Endometrial microvascular endothelial cells (primary cell): ENCODE results near the gene NPIPB8. TPM values are rescaled to one million over a fixed set of nuclear protein-coding genes. Genes with fewer than 3 reads are reported as not detected.
"Not testable (repeated sequence)": the region's sequence is repeated elsewhere in the genome, so short reads cannot be mapped to it uniquely, and the experiment has no call there.

Source experiments
- in situ Hi-C: cut with HindIII; loops from 2 replicates; pipeline ENCODE4 v1.10.0; 2017; ENCODE audit warnings: low sequenced_read_pairs, low pct_unique_long_range_greater_than_20kb; ENCODE audit errors: inconsistent ontology term
- total RNA-seq: library from RNA; depleted of rRNA; stranded (reverse); fragments of >200 nt; gene quantifications from one replicate; pipeline ENCODE4 v1.2.3, GENCODE V29; 2015; ENCODE audit errors: inconsistent ontology term

The NPIPB8 gene
- total RNA-seq, 1 donor from 2014 or later: not detected

DNA sequence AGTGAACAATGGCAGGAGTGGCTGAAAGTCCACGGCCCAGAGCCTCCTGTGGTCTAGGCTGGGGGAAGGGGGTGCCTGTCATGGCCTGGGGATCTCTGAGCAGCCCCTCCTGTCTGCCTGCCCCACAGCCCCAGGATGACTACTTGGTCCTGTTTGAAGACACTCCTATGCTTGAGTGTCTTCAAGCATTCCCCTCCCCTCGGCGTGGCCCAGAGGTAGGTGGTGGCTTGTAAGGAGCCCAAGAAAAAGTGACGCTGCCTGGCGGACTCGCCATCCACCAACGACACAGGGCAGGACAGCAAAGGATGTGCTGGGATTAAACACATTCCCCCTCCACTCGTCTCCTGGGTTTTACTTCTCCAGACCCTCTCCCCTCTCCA lies 33.7 kb upstream of the NPIPB8 start:
- in situ Hi-C loops: no loop called here

DNA sequence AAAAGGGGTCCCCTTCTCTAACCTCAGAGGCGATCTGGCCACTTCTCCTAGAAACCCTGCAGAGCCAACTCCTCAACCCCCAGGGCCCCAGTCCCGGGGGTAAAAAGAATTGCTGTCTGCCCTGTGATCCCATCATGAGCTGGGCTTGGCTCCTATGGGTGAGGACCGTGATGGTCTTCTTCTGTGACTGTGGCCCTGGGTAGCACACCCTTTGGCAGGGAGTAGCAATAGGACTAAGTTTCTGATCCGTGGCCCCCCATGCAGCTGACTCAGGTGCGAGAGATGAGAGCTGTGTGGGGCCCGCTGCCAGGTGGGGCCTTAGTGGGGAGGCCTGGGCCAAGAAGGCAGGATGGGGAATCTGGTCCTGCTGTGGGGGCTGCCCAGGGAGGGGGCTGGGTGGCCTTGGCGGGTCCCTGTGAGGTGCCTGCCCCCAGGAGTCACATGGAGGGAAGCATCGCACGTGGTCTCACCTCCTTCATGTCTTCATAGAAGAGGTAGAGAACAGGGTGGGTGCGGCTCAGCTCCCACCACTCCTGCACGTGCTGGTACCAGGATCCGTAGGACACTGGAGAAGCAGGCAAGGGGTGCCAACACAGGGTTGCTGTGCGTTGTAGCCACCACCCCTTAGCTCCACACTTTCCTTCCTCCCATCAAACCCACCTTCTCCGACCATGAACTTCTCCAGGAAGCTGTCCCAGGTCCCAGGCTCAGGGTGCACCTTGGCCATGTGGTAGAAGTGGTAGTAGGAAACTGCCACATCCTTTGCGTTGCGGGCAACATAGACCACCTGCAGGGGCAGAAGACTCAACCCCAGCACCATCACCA lies 31.4 kb upstream of the NPIPB8 start:
- in situ Hi-C loops: no loop called here

DNA sequence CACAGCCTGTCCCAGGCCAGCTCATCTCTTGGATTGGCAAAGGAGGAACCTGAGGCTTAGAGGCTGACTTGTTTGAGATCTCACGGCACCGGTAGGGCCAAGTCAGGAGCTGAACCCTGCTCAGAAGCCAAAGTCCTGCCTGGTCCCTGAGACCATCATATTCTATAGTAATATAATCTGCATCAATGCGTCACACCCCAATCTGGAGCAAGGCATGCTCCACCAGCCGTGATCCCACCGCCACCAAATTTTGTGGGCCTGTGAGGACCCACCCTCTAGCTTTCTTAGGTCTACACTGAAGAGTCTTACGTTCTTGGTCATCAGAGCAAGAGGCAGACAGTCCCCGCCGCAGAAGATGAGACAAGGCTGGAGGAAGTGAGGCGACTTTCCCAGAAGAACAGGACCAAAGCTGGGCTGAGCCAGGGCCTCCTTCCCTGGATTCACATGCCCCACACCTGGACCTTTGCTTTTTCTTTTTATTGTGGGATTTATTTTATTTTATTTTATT lies 30.7 kb upstream of the NPIPB8 start:
- in situ Hi-C loops: no loop called here

- in situ Hi-C loops: not testable (repeated sequence)
Observed at GRCh38 chr16:28607681-28608495, 30.0 kb upstream of the NPIPB8 start.

DNA sequence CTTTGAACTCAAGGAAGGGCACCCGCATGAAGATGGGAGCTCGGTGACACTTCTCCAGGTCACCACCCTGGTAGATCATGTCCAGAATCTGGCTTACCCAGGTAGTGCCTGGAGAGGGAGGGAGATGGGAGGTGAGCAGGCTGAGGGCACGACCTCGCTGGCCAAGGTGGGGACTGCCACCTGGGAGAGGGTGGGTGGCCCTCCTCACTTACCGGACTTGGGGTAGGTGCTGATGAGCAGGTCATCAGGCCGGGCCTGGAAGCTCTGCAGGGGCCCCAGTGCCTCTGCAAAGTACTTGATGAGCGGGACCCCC lies 29.4 kb upstream of the NPIPB8 start:
- in situ Hi-C loops: not testable (repeated sequence)

GRCh38 chr16:28608867-28609596 lies 28.8 kb upstream of the NPIPB8 start:
- in situ Hi-C loops: not testable (repeated sequence)

DNA sequence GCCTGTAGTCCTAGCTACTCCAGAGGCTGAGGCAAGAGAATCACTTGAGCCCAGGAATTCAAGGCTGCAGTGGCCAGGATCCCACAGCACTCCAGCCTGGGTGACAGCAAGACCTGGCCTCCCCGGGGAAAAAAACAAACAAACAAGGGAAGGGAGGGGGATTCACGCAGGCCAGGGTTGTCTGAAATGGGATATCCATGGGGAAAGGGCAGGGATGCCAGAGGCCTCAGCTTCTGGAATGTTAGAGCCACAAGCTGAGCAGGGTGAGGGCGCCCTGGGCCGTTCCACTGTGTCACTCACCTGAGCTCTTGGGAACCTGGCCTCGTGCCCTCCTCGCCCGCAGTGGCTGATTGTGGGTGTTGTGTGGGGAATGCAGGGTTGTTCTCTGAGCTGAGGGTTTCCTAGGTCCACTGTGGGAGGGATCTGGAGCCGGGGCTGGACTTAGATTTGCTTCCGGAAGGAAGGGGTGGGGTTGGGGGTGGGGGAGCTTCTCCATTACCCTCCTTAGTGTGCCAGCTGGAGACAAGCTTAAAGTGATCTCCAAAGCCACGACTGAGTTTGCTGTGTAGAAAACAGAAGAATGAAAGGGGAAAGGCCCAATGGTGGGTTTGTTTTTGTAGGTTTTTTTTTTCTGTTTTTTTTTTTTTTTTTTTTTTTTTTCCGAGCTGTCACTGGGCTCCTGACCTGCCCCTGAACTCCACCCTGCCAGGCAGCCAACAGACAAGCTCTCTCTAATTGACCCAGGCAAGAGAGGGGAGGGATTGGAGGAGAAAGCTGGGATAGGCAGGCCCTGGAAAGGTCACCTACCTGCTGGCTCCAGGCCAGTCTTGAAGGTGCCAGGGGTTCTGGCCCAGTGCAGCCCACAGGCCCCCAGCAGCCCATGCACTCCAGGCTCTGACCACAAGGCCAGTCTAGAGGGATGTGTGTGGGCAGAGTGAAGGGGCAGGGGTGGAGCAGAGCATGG lies 28.0 kb upstream of the NPIPB8 start, which contains the start of gene SULT1A1:
SULT1A1 (minus strand) TSS at position 414 of the 964 bp plus-strand sequence. CDS start 1,189 bp downstream, outside the sequence.
- in situ Hi-C loops: no loop called here

GRCh38 chr16:28610595-28611191 lies 27.2 kb upstream of the NPIPB8 start:
- in situ Hi-C loops: no loop called here

- in situ Hi-C loops: not testable (repeated sequence)
Observed at GRCh38 chr16:28612359-28613280, 25.2 kb upstream of the NPIPB8 start.

DNA sequence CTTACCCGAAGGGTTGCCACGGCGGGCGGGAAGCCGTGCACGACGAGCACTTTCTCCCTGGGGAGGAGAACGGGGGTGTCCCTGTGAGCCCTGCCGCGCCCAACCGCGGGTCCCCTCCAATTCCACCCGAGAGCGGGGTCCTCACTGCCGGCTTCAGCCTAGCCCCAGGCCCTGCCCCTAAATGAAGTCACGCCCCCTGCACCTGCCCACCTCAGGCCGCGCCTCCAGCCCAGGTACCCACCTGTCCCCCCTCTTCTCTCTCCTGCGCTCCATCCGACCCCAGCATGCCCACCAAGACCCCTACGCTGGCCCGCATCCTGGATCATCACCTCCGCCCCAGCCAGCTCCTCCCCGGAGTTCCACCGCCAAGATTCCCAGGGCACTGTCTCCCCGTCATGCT lies 24.0 kb upstream of the NPIPB8 start:
- in situ Hi-C loops: not testable (repeated sequence)

- in situ Hi-C loops: not testable (repeated sequence)
Observed at GRCh38 chr16:28614561-28614960, 23.3 kb upstream of the NPIPB8 start.

GRCh38 chr16:28615486-28616223 lies 22.2 kb upstream of the NPIPB8 start:
- in situ Hi-C loops: not testable (repeated sequence)

- in situ Hi-C loops: not testable (repeated sequence)
Observed at GRCh38 chr16:28616224-28616577, 21.7 kb upstream of the NPIPB8 start.

GRCh38 chr16:28616636-28617035 lies 21.2 kb upstream of the NPIPB8 start:
- in situ Hi-C loops: no loop called here

- in situ Hi-C loops: no loop called here
Observed at GRCh38 chr16:28617874-28618273, 20.0 kb upstream of the NPIPB8 start.

DNA sequence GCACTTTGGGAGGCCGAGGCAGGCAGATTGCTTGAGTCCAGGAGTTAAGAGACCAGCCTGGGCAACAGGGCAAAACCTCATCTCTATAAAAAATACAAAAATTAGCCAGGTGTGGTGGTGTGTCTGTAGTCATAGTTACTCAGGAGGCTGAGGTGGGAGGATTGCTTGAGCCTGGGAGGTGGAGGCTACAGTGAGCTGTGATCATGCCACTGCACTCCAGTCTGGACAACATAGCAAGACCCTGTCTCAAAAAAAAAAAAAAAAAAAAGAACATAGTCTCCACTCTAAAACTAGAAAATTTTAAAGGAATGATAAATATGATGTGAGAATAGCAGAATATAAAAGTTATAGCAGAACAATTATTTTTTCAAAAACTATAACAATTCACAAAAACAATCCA lies 17.5 kb upstream of the NPIPB8 start:
- in situ Hi-C loops: not testable (repeated sequence)
